Measurements from ENCODE around the gene ZBTB4. TPM values are rescaled to one million over a fixed set of nuclear protein-coding genes. Genes with fewer than 3 reads are reported as not detected.

ZBTB4 gene
- total RNA-seq: 10 to 100 TPM; 60.5 to 64.1 (median 63.0) TPM

GRCh38 chr17:7479213-7480088 lies at the start of gene ZBTB4:
Gene ZBTB4, minus strand, starts transcription at chr17:7479631. Its CDS starts 12,830 bp downstream, at chr17:7466801.
- Histone ChIP-seq H3K9me3 (no peaks in the 10 kb centered on the region), H3K27ac (peak within 1 kb of the TSS; percentile 96 to 100 (median 100)), H3K27me3 (no peaks in the 10 kb centered on the region), H3K36me3 (no peaks in the 10 kb centered on the region), H3K4me1 (peaks cover 0 to 67% (median 47%) of the 10 kb centered on the region in 4 donors), H3K4me3 (peak within 1 kb of the TSS; percentile 69 to 100 (median 88))
- WGBS, 2 donors: 0 to 2% methylated on average over 23 to 42 of the region's 92 CpGs
- no peak for DNase-seq (ENCODE audit: low spot score in 2 of 2)
- TF ChIP-seq CTCF (IDR thresholded peaks at IDR 0.05) (no peak), POLR2A (IDR thresholded peaks at IDR 0.05) (peak; percentile 56 to 80), EP300 (IDR thresholded peaks at IDR 0.05) (peak in 1 of 2 donors; percentile 86)

- no peak for DNase-seq (ENCODE audit: low spot score in 2 of 2)
- TF ChIP-seq POLR2A (IDR thresholded peaks at IDR 0.05) (no peak), CTCF (IDR thresholded peaks at IDR 0.05) (no peak), EP300 (IDR thresholded peaks at IDR 0.05) (no peak)
- H3K4me1 ChIP-seq: no peaks in the 10 kb centered on the region
- no peaks in the 10 kb centered on the region for H3K27me3 ChIP-seq
- H3K4me3 ChIP-seq: no peak overlapping the region
- no peaks in the 10 kb centered on the region for H3K36me3 ChIP-seq
- peaks cover 0 to 26% (median 6%) of the 10 kb centered on the region in 4 donors for H3K9me3 ChIP-seq
- H3K27ac ChIP-seq: no peak overlapping the region
These were observed 49.4 kb upstream of the ZBTB4 start for GRCh38 chr17:7528842-7529241.

DNA sequence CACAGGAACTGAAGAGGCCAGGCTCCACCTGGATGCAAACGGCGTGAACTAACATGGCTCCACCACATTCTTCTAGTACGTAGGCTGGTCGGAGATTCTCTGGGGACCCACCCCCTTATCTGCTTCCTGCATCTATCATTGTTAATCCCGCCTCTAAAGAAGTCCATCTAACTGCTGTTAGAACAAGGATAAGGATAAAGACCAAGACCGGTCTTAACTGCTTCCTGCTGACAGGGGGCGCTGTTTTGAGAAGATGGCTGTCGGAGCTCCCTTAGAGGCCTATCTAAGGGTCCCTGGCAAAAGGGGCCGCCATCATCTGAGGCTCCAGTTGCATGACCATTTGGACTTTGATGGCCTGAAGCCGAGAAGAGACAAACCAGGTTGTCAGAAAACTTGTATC lies 43.6 kb upstream of the ZBTB4 start:
- H3K4me3 ChIP-seq: no peak overlapping the region
- WGBS, 2 donors: 42 to 43% methylated on average over 10 of the region's 10 CpGs
- no peak for TF ChIP-seq POLR2A (IDR thresholded peaks at IDR 0.05)
- TF ChIP-seq EP300 (IDR thresholded peaks at IDR 0.05): no peak
- TF ChIP-seq CTCF (IDR thresholded peaks at IDR 0.05): peak in 4 of 5 experiments; percentile 21 to 40 (median 30)
- H3K27me3 ChIP-seq: no peaks in the 10 kb centered on the region
- no peaks in the 10 kb centered on the region for H3K4me1 ChIP-seq
- peak in 1 of 2 donors; percentile 13 for DNase-seq (ENCODE audit: low spot score in 2 of 2)
- H3K9me3 ChIP-seq: peaks cover 0 to 2% (median 0%) of the 10 kb centered on the region in 4 donors
- no peak overlapping the region for H3K27ac ChIP-seq
- H3K36me3 ChIP-seq: no peaks in the 10 kb centered on the region

- 80 to 82% methylated on average over 13 of the region's 13 CpGs for WGBS, 2 donors
- Histone ChIP-seq H3K27ac (peak overlapping the region in 1 of 4 donors; percentile 1), H3K9me3 (no peaks in the 10 kb centered on the region), H3K36me3 (peaks cover 3 to 36% (median 17%) of the 10 kb centered on the region in 3 donors), H3K4me3 (no peak overlapping the region), H3K27me3 (no peaks in the 10 kb centered on the region), H3K4me1 (peaks cover 0 to 13% (median 0%) of the 10 kb centered on the region in 4 donors)
- no peak for DNase-seq (ENCODE audit: low spot score in 2 of 2)
- TF ChIP-seq EP300 (IDR thresholded peaks at IDR 0.05): no peak
- no peak for TF ChIP-seq POLR2A (IDR thresholded peaks at IDR 0.05)
- TF ChIP-seq CTCF (IDR thresholded peaks at IDR 0.05): no peak
These were observed 36.6 kb upstream of the ZBTB4 start for GRCh38 chr17:7515911-7516610.

Measured in tibial nerve (tissue), 4 donors.